GM23338 (cell line): ENCODE measurements around the gene KAT6B. TPM values are rescaled to one million over a fixed set of nuclear protein-coding genes. Genes with fewer than 3 reads are reported as not detected.
A peak's percentile ranks its signal among the peaks of the same experiment; 100 is the strongest.

Experiments used
- ATAC-seq: fragments of 200-7000 bp; cut with Tn5 transposase; 3 replicates; pipeline ENCODE4 v1.9.1; 2020
- DNase-seq: peaks from one replicate; pipeline ENCODE4 v3.0.0-alpha.2; 2015; ENCODE audit warnings: low spot score
- H2AFZ ChIP-seq: fragments of 200-600 bp; sonication (generic); 2 replicates; pipeline ENCODE4 v1.8.0; 2016; ENCODE audit warnings: antibody characterized with exemption, mild to moderate bottlenecking, moderate library complexity
- H3F3A ChIP-seq: fragments of 200-600 bp; sonication (generic); replicated peaks from 2 replicates; pipeline ENCODE4 v1.8.0; 2017; ENCODE audit warnings: antibody characterized with exemption, mixed run types, low read depth
- H3K27ac ChIP-seq: fragments of 200-600 bp; sonication (generic); 2 replicates; pipeline ENCODE4 v1.6.1; 2016; ENCODE audit warnings: low read depth
- H3K27me3 ChIP-seq: fragments of 200-600 bp; sonication (generic); 2 replicates; pipeline ENCODE4 v1.8.0; 2016; ENCODE audit warnings: mild to moderate bottlenecking, mixed run types, moderate library complexity; ENCODE audit not compliant: insufficient read depth
- H3K36me3 ChIP-seq: fragments of 200-600 bp; sonication (generic); 2 replicates; pipeline ENCODE4 v1.8.0; 2016; ENCODE audit warnings: mild to moderate bottlenecking; ENCODE audit not compliant: insufficient read depth
- H3K4me1 ChIP-seq: fragments of 200-600 bp; sonication (generic); 2 replicates; pipeline ENCODE4 v1.8.0; 2016; ENCODE audit warnings: mild to moderate bottlenecking, moderate library complexity; ENCODE audit not compliant: insufficient read depth
- H3K4me2 ChIP-seq: fragments of 200-600 bp; sonication (generic); 2 replicates; pipeline ENCODE4 v1.7.1; 2017; ENCODE audit warnings: mixed run types
- H3K4me3 ChIP-seq: fragments of 200-600 bp; sonication (generic); 2 replicates; pipeline ENCODE4 v1.6.1; 2016; ENCODE audit warnings: mixed run types
- H3K79me2 ChIP-seq: fragments of 200-600 bp; sonication (generic); replicated peaks from 2 replicates; pipeline ENCODE4 v1.8.0; 2017; ENCODE audit warnings: mild to moderate bottlenecking; ENCODE audit not compliant: insufficient read depth
- H3K9me2 ChIP-seq: fragments of 200-600 bp; sonication (generic); 2 replicates; pipeline ENCODE4 v1.8.0; 2017; ENCODE audit not compliant: insufficient read depth
- H4K20me1 ChIP-seq: fragments of 200-600 bp; sonication (generic); replicated peaks from 2 replicates; pipeline ENCODE4 v1.8.0; 2017; ENCODE audit warnings: mild to moderate bottlenecking; ENCODE audit not compliant: insufficient read depth
- H3K27ac Mint-ChIP-seq: 2 replicates; pipeline ENCODE4 v1.8.0; 2020; ENCODE audit warnings: inconsistent platforms, mild to moderate bottlenecking, moderate library complexity, mixed read lengths
- H3K27me3 Mint-ChIP-seq: 3 replicates; pipeline ENCODE4 v1.8.0; 2022; ENCODE audit warnings: low read depth, mild to moderate bottlenecking, moderate library complexity, mixed read lengths, inconsistent platforms; ENCODE audit not compliant: insufficient read depth, poor library complexity
- H3K36me3 Mint-ChIP-seq: 3 replicates; pipeline ENCODE4 v1.8.0; 2021; ENCODE audit warnings: low read depth, mild to moderate bottlenecking, inconsistent platforms, moderate library complexity, mixed read lengths
- H3K4me1 Mint-ChIP-seq: 3 replicates; pipeline ENCODE4 v1.8.0; 2020; ENCODE audit warnings: mild to moderate bottlenecking, inconsistent platforms, mixed read lengths
- H3K4me3 Mint-ChIP-seq: 3 replicates; pipeline ENCODE4 v1.8.0; 2021; ENCODE audit warnings: moderate library complexity, mild to moderate bottlenecking, inconsistent platforms, mixed read lengths
- H3K9me3 Mint-ChIP-seq: 3 replicates; pipeline ENCODE4 v1.8.0; 2020; ENCODE audit warnings: moderate library complexity, mild to moderate bottlenecking, inconsistent platforms, mixed read lengths
- EZH2 ChIP-seq: fragments of 200-600 bp; sonication (generic); IDR thresholded peaks from one replicate; pipeline ENCODE4 v1.8.0; 2017; ENCODE audit warnings: antibody characterized with exemption, mild to moderate bottlenecking, low read depth; ENCODE audit not compliant: unreplicated experiment
- EZH2phosphoT487 ChIP-seq: fragments of 200-600 bp; sonication (generic); IDR thresholded peaks from one replicate; pipeline ENCODE4 v1.8.1; 2018; ENCODE audit warnings: antibody characterized with exemption; ENCODE audit not compliant: unreplicated experiment
- JUNB ChIP-seq: IDR thresholded peaks from one replicate; pipeline ENCODE4 v1.6.1; 2016; ENCODE audit warnings: antibody characterized with exemption; ENCODE audit not compliant: unreplicated experiment
- NANOG ChIP-seq: IDR thresholded peaks from 2 replicates; pipeline ENCODE4 v1.6.1; 2016; ENCODE audit warnings: antibody characterized with exemption, borderline replicate concordance
- POLR2AphosphoS5 ChIP-seq: IDR thresholded peaks from 2 replicates; pipeline ENCODE4 v1.6.1; 2016; ENCODE audit warnings: antibody characterized with exemption, low read depth
- STAT1 ChIP-seq: IDR thresholded peaks from one replicate; pipeline ENCODE4 v1.6.1; 2016; ENCODE audit warnings: antibody characterized with exemption; ENCODE audit not compliant: unreplicated experiment
- ZNF114 ChIP-seq: fragments of 250-450 bp; sonication (Bioruptor Pico); IDR thresholded peaks from 2 replicates; pipeline ENCODE4 v1.5.0; 2020; ENCODE audit warnings: mild to moderate bottlenecking, moderate library complexity
- ZNF331 ChIP-seq: fragments of 250-450 bp; sonication (Bioruptor Pico); IDR thresholded peaks from 2 replicates; pipeline ENCODE4 v1.5.0; 2020; ENCODE audit warnings: low read depth, mild to moderate bottlenecking, moderate library complexity
- polyA plus RNA-seq: library from polyadenylated mRNA; unstranded; fragments of >200 nt; fragmentation: Nextera tagmentation; extraction: Ambion mirVana; gene quantifications from 2 replicates; pipeline ENCODE4 v1.2.1, GENCODE V29; 2016
- total RNA-seq: library from RNA; depleted of rRNA; stranded (reverse); fragments of >200 nt; shearing (Covaris generic); gene quantifications from 2 replicates; pipeline ENCODE4 v1.2.3, GENCODE V29; 2014
- TF ChIP-seq, protein P1 (sequence below): IDR thresholded peaks from one replicate; pipeline ENCODE4 v1.6.1; 2018; ENCODE audit warnings: antibody characterized with exemption; ENCODE audit not compliant: unreplicated experiment
- TF ChIP-seq, protein P2 (sequence below): IDR thresholded peaks from 2 replicates; pipeline ENCODE4 v1.6.1; 2016; ENCODE audit warnings: antibody characterized with exemption
- TF ChIP-seq, protein P3 (sequence below): fragments of 250-450 bp; sonication (Bioruptor Pico); IDR thresholded peaks from 2 replicates; pipeline ENCODE4 v1.5.0; 2020; ENCODE audit warnings: mild to moderate bottlenecking, moderate library complexity

Gene KAT6B
- total and polyA plus RNA-seq, 2 experiments from 2014 or later = 21.3 to 31.4 TPM

DNA sequence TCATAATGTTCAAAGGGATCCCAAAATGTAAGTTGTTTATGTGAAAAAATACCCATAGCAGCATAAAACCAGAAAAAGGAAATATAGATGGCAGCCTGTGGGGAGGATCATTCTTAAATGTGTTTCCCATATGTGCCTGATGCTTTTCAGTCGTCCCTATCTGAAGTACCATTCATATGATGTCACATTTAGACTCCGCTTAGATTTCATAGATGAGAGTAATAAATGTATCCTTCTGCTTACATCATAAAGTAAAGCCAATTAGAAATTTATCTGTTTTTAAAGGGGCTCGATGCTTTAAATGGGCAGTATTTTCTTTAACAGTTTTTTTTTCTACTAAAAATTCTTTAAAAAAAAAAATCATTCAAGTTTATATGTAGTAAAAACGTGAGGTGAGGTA lies 136.1 kb downstream of the KAT6B start:
- TF ChIP-seq, protein P1, sequence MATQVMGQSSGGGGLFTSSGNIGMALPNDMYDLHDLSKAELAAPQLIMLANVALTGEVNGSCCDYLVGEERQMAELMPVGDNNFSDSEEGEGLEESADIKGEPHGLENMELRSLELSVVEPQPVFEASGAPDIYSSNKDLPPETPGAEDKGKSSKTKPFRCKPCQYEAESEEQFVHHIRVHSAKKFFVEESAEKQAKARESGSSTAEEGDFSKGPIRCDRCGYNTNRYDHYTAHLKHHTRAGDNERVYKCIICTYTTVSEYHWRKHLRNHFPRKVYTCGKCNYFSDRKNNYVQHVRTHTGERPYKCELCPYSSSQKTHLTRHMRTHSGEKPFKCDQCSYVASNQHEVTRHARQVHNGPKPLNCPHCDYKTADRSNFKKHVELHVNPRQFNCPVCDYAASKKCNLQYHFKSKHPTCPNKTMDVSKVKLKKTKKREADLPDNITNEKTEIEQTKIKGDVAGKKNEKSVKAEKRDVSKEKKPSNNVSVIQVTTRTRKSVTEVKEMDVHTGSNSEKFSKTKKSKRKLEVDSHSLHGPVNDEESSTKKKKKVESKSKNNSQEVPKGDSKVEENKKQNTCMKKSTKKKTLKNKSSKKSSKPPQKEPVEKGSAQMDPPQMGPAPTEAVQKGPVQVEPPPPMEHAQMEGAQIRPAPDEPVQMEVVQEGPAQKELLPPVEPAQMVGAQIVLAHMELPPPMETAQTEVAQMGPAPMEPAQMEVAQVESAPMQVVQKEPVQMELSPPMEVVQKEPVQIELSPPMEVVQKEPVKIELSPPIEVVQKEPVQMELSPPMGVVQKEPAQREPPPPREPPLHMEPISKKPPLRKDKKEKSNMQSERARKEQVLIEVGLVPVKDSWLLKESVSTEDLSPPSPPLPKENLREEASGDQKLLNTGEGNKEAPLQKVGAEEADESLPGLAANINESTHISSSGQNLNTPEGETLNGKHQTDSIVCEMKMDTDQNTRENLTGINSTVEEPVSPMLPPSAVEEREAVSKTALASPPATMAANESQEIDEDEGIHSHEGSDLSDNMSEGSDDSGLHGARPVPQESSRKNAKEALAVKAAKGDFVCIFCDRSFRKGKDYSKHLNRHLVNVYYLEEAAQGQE = no peak
- TF ChIP-seq STAT1 = no peak

DNA sequence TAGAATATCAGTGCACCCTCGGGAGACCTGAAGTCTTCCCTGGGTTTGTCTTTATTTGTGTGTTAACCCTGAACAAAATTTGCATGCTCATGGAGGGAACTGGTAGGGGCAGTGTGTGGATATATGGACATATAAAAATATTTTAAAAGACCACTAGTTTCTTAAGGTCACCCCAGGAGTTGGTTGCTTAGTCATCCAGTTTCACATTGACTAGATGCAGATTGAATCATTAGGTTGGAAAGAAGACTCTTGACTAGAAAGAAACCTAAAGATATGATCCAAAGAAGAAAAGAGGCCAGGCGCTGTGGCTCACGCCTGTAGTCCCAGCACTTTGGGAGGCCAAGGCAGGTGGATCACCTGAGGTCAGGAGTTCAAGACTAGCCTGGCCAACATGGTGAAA lies 137.1 kb downstream of the KAT6B start:
- Histone ChIP-seq H3K36me3 (no peaks in the 10 kb centered on the region), H3K4me1 (peaks cover 10% of the 10 kb centered on the region), H3K4me3 (no peak overlapping the region), H4K20me1 (no peaks in the 10 kb centered on the region), H2AFZ (no peak overlapping the region), H3K27ac (no peak overlapping the region), H3K27me3 (no peaks in the 10 kb centered on the region), H3K79me2 (peaks cover 4% of the 10 kb centered on the region), H3K9me2 (no peaks in the 10 kb centered on the region), H3K4me2 (no peak overlapping the region), H3F3A (no peaks in the 10 kb centered on the region)
- Mint-ChIP-seq H3K9me3 (peaks cover 4% of the 10 kb centered on the region; the same call in 2 of the 3 replicates), H3K27me3 (peaks cover 2% of the 10 kb centered on the region), H3K4me1 (peaks cover 18% of the 10 kb centered on the region), H3K27ac (peak overlapping the region; percentile 28; the same call in 1 of the 2 replicates), H3K4me3 (no peak overlapping the region), H3K36me3 (peaks cover 4% of the 10 kb centered on the region; the same call in 2 of the 3 replicates)
- ATAC-seq (no peak), DNase-seq (no peak)
- TF ChIP-seq STAT1 (no peak), EZH2phosphoT487 (no peak), ZNF331 (CRISPR knock-in tag) (no peak), EZH2 (no peak), NANOG (no peak), JUNB (no peak), ZNF114 (no peak), POLR2AphosphoS5 (no peak)
- TF ChIP-seq, protein P2, sequence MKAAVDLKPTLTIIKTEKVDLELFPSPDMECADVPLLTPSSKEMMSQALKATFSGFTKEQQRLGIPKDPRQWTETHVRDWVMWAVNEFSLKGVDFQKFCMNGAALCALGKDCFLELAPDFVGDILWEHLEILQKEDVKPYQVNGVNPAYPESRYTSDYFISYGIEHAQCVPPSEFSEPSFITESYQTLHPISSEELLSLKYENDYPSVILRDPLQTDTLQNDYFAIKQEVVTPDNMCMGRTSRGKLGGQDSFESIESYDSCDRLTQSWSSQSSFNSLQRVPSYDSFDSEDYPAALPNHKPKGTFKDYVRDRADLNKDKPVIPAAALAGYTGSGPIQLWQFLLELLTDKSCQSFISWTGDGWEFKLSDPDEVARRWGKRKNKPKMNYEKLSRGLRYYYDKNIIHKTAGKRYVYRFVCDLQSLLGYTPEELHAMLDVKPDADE = no peak
- TF ChIP-seq, protein P3, sequence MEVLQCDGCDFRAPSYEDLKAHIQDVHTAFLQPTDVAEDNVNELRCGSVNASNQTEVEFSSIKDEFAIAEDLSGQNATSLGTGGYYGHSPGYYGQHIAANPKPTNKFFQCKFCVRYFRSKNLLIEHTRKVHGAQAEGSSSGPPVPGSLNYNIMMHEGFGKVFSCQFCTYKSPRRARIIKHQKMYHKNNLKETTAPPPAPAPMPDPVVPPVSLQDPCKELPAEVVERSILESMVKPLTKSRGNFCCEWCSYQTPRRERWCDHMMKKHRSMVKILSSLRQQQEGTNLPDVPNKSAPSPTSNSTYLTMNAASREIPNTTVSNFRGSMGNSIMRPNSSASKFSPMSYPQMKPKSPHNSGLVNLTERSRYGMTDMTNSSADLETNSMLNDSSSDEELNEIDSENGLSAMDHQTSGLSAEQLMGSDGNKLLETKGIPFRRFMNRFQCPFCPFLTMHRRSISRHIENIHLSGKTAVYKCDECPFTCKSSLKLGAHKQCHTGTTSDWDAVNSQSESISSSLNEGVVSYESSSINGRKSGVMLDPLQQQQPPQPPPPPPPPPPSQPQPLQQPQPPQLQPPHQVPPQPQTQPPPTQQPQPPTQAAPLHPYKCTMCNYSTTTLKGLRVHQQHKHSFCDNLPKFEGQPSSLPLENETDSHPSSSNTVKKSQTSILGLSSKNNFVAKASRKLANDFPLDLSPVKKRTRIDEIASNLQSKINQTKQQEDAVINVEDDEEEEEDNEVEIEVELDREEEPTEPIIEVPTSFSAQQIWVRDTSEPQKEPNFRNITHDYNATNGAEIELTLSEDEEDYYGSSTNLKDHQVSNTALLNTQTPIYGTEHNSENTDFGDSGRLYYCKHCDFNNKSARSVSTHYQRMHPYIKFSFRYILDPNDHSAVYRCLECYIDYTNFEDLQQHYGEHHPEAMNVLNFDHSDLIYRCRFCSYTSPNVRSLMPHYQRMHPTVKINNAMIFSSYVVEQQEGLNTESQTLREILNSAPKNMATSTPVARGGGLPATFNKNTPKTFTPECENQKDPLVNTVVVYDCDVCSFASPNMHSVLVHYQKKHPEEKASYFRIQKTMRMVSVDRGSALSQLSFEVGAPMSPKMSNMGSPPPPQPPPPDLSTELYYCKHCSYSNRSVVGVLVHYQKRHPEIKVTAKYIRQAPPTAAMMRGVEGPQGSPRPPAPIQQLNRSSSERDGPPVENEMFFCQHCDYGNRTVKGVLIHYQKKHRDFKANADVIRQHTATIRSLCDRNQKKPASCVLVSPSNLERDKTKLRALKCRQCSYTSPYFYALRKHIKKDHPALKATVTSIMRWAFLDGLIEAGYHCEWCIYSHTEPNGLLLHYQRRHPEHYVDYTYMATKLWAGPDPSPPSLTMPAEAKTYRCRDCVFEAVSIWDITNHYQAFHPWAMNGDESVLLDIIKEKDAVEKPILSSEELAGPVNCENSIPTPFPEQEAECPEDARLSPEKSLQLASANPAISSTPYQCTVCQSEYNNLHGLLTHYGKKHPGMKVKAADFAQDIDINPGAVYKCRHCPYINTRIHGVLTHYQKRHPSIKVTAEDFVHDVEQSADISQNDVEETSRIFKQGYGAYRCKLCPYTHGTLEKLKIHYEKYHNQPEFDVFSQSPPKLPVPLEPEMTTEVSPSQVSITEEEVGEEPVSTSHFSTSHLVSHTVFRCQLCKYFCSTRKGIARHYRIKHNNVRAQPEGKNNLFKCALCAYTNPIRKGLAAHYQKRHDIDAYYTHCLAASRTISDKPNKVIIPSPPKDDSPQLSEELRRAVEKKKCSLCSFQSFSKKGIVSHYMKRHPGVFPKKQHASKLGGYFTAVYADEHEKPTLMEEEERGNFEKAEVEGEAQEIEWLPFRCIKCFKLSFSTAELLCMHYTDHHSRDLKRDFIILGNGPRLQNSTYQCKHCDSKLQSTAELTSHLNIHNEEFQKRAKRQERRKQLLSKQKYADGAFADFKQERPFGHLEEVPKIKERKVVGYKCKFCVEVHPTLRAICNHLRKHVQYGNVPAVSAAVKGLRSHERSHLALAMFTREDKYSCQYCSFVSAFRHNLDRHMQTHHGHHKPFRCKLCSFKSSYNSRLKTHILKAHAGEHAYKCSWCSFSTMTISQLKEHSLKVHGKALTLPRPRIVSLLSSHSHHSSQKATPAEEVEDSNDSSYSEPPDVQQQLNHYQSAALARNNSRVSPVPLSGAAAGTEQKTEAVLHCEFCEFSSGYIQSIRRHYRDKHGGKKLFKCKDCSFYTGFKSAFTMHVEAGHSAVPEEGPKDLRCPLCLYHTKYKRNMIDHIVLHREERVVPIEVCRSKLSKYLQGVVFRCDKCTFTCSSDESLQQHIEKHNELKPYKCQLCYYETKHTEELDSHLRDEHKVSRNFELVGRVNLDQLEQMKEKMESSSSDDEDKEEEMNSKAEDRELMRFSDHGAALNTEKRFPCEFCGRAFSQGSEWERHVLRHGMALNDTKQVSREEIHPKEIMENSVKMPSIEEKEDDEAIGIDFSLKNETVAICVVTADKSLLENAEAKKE (CRISPR knock-in tag) = no peak

More for the DNA sequence above, 136.1 kb downstream of the KAT6B start:
- Mint-ChIP-seq H3K27me3 (no peaks in the 10 kb centered on the region), H3K4me1 (peaks cover 7% of the 10 kb centered on the region; the same call in 2 of the 3 replicates), H3K9me3 (peaks cover 4% of the 10 kb centered on the region; the same call in 2 of the 3 replicates), H3K36me3 (peaks cover 4% of the 10 kb centered on the region; the same call in 2 of the 3 replicates), H3K4me3 (no peak overlapping the region), H3K27ac (no peak overlapping the region)
- Histone ChIP-seq H3K4me3 (no peak overlapping the region), H3K79me2 (peaks cover 8% of the 10 kb centered on the region), H3K27ac (no peak overlapping the region), H4K20me1 (no peaks in the 10 kb centered on the region), H3K9me2 (no peaks in the 10 kb centered on the region), H3K4me2 (no peak overlapping the region), H3K4me1 (no peaks in the 10 kb centered on the region), H3F3A (no peaks in the 10 kb centered on the region), H2AFZ (no peak overlapping the region), H3K36me3 (no peaks in the 10 kb centered on the region), H3K27me3 (no peaks in the 10 kb centered on the region)
- no peak for ATAC-seq
- no peak for DNase-seq
